CD4-positive, alpha-beta T cell treated with Interleukin-15 for 4 hours (primary cell): ENCODE data around the gene COA8.
"Not testable (repeated sequence)": the region's sequence is repeated elsewhere in the genome, so short reads cannot be mapped to it uniquely, and the experiment has no call there.

Source experiments
- DNase-seq: peaks from one replicate; pipeline ENCODE4 v3.0.0-alpha.2; 2020; ENCODE audit warnings: low spot score

Gene COA8

GRCh38 chr14:103562429-103563225 is at the start of gene COA8, which contains the start of gene BAG5:
COA8 (plus strand) TSS chr14:103562960; CDS start chr14:103563002, 42 bp downstream.
BAG5 (minus strand) TSS chr14:103562657; CDS start chr14:103561164, 1,493 bp downstream.
- DNase-seq: peak; percentile 81

DNA sequence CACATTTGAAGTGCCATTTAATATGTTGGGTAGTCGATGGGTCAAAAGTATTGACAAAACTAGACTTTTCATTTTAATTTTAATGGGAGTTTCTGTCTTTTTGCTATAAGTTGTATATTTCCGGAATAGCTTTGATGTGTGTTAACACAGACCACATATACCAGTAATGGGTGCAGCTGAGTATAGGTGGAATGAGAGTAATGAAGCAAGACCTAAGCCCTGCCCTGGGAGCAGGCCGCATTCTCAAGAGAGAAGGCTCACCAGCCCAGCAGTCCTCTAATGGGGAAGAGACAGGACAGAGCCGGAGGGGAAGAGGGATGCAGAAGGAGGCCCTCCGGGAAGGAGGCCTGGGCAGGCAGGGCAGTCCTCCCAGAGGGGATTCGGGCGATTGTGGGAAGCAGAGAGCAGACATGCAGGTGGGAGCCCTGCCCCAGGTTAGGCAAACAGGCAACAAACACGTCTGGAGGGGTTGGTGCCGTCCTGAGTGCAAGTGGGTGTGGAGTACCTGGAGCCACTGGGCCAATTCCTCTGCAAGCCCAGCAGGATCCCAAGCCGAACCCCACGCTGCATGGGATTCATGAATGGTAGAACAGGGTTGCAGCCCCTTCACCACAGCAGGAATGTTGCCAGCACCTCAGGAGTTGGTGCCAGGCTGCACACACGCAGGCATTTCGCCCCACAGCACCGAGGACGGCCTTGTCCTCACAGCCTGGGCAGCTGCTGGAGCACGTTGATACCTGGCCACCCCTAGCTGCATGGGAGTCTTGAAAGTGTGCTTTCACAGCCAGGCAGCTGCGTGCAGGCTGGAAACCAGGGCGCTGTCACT is 48.0 kb upstream of the COA8 start:
- DNase-seq: no peak

- DNase-seq: no peak
Measured at GRCh38 chr14:103516426-103517173, 46.2 kb upstream of the COA8 start.

GRCh38 chr14:103517174-103517566 is 45.6 kb upstream of the COA8 start:
- DNase-seq: no peak

DNA sequence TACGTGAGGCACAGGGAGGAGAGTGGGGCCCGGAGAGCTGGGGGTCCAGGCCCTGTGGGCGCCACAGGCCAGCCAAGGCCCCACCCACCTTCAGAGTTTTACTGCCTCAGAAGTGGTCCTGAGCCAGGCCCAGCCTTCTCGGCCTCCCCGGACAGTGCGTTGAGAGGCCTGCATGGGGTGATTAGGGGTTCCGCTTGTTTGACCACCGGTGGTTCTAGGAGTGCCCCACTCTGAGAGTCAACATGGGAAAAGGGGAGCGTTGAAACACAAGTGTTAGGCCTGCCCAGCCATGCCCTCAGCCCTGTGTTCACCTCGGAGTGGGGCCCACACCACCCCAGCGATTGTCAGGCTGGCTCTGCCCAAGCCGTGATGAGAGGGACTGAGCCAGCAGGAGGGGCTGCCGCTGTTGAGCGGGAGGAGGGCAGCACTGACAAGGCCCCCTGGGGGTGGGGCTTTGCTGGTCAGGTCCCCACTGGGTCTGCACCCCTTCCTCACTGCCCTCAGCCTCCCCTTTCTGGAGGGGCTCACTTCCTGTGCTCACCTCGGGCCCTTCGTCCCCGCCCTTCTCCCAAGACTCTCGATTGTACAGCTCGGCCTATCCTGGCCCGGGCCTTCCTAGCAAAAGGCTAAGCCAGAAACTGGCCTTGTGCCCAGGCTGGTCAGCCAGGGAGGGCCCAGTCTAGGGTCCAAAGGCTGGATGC is 44.9 kb upstream of the COA8 start:
- no peak for DNase-seq

DNA sequence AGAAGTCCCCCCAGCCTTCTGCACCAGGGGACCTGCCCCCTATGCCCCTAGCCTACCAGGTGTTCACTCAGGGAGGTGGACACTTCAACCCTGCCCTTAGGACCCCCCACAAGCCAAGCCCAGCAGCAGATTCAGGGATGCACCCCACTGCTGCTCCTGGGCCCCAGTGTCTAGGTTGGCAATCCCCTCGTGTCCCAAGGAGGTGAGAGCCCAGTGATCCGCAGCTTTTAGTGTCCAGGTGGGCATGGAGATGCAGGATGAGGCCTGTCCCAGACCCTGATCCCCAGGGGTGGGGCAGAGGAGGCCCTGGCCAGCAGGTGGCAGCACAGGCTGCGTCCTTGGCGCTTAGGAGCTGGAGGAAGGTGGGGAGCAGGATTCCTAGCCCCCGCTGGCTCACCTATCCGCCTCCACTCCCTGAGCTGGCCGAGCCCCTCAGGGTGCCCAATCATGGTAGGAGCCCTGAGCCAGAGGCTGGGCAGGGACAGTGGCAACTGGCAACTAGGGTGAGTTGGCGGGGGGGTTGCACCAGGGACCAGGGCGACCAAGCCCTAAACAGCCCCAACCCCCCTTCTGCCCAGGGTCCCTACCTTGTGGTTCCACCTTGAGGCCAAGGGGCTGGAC is 44.2 kb upstream of the COA8 start:
- peak; percentile 55 for DNase-seq

- DNase-seq: no peak
Measured at GRCh38 chr14:103519043-103519836, 43.5 kb upstream of the COA8 start.

DNA sequence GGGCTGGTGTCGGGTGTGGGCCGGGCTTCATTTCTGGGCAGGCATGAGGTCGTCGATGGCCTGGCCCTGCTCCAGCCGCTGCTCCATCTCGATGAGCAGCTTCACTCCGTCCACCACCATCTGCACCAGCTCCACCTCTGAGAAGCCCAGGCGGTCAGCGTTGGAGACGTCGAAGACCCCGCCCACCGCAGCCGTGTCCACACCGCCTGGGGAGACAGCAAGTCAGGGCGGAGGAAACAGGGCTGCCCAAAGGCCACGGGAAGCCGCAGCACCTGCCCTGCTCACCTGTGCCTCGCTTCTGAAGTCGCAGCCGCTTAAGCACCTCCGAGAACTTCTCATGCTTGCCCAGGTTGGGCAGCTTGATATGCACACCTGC is 42.9 kb upstream of the COA8 start:
- no peak for DNase-seq

- no peak for DNase-seq
Measured at GRCh38 chr14:103520269-103520656, 42.5 kb upstream of the COA8 start.

DNA sequence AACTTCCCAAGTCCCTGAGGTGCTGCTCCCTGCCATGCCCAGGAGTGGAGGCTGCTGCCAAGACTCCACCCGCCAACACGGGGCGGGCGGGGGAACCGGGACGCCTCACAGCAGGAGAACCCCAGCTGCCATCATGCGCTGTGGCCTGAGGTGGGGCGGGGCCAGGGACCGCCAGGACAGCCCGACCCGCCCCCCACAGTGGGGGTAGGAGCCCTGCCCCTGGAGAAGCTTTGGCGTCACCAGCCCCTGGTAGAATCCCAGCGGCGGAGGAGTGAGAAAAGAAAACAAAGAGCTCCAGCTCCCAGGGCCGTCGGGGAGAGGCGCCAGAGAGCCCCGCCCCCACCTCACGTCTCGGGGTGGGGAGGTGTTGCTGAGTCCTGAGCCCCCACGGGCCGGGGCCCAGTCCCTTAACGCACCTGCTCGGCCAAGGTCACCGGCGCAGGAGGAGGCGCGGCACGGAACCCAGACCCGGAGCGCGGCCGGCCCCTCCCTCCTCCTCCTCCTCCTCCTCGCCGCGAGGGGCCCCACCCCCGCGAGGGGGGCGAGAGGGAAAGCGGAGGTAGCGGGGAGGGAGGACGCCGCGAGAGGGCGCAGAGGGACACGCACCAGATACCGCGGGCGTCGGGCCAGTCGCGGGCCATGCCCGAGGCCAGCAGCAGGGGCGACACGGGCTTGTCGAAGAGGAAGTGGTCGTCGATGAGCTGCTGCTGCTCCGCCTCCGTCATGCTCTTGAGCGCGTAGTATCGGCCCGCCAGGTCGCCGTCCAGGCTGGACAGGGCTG is 41.9 kb upstream of the COA8 start:
- DNase-seq: peak; percentile 68

GRCh38 chr14:103521438-103521950 is 41.3 kb upstream of the COA8 start:
- DNase-seq: no peak

DNA sequence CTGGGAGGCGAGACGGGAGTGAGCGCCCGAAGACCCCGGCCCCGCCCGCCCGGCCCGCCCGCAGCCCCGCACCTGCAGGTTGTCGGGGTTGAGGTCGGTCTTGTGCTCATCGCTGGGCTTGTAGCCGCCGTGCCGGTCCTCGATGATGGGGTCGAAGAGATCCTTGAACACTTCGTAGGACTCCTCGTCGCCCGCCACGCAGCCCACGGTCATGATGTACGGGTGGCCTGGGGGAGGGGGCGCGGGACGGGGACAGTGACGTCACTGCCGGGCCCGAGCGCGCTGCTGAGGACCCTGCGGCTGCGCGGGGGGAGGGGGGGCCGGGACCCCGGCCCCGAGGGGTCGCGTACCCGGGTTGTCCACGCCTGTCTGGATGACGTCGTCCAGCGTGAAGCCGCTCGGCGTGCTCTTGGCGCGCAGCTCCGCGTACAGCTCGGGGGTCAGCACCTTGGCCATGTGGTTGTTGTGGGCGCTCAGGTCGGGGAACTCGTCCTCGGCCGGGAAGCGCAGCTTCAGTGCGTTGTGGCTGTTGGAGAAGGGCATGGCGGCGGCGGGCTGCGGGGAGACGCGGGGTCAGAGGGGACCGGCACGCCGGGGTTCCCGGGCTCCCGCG is 40.7 kb upstream of the COA8 start:
- no peak for DNase-seq

DNA sequence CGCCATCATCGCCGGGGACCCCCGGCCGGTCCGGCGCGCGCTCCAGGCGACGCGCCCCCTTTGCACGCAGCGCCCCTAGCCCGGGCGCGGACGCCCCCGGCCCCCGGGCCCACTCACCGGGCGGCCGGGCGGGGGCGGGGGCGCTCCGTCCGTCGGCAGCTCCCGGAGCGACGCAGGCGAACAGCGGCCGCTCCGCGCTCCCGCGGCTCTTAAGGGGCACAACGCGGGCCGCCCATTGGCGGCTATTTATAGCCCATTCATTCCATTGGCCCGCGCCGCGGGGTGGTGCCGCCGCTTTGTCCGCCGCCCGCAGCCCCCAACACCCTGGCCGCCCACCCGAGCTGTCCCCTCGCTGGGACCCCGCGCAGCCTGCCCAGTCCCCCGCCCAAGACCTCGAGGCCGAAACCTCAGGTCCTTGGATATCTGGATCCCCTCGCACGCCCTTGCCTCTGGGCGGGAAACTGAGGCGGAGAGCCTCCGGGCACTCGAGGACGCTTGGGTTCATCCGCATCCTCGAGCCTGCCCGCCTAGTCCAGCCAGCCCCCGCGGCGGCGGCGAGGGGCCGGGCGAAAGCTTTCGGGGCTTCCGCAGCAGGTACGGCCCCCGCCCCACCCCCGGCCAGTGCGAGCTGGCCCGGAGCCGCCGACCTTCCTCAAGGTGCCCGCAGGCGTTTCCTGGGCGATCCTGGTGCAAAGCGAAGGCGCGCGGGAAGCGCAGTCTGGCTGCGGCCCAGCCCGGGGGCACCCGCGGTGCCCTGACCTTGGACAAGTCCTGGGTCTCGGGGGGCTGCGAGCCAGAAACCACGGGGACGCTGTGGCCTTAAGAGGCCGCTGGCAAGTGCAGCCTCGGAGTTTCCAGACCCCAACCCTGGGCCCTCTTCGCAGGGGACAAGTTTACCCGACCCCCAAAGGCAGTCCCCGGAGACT is 39.8 kb upstream of the COA8 start, which contains the start of gene CKB:
CKB (minus strand) TSS at position 182 of the 926 bp plus-strand sequence. CDS start 337 bp downstream, outside the sequence.
- DNase-seq: no peak

- no peak for DNase-seq
Measured at GRCh38 chr14:103523575-103523954, 39.2 kb upstream of the COA8 start.

DNA sequence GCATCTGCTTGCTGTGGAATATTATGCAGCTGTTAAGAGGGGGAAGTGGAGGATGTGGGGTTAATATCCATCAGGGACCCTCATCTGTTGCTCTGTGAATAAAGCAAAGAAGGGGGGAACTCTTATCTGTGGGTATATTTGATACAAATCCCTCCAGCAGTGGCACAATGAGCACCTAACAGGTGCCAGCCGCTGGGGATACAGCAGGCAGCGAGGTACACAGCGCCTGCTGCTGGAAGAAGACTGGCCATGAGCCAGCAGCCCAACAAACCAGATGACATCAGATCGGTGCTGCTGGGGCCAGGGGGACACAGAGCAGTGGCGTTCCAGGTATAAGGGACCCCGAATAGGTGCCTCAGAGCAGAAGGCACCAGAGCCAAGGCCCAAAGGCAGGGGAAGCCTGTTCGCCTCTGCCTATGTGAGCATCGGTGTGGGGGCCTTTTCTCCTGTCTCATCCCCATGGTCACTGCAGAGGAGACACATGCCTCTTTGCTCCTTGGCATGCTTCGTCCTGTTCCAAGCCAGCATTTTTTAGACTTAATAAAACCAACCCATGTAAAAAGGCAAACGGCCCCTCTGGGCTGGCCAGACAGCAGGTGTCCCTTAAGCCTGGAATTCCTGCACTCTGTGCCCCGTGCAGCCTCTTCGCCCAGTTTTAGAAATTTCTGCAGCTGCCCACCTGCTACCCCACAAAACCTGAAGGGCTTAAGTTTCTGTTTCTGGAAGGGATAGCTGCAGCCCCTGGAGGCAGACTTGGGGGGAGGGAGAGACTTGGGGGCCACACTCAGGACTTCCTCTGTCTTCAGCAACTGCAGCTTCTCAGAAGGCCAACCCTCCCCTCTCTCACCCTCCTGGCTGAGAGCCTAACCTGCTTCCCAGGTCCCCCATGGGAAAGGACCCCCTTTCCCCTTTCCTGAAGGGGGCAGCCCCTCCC is 38.5 kb upstream of the COA8 start:
- DNase-seq: no peak

DNA sequence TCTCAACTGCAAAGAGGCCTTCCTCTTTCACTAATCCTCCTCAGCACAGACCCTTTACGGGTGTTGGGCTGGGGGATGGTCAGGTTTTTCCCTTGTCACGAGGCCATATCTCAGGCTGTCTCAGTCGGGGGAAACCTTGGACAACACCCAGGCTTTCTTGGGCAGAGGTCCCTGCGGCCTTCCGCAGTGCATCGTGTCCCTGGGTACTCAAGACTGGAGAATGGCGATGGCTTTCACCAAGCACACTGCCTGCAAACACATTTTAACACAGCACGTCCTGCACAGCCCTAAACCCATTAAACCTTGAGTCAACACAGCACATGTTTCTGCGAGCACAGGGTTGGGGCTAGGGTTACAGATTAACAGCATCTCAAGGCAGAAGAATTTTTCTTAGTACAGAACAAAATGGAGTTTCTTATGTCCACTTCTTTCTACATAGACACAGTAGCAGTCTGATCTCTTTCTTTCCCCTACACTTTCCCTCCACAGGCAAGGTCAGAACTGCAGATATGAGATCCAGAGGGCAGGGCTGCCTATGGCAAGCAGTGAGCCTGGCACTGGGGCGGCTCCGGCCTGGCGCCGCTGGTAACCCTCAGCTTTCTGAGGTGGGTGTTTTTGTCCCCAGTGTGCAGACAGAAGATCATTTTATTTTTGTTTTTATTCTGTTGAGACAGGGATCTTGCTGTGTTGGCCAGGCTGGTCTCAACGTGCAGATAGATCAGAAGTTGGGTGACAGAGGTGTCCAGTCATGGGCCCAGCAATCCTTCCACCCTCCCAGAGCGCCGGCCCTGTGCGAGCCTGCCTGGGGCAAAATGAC is 37.1 kb upstream of the COA8 start:
- not testable (repeated sequence) for DNase-seq
